Activated naive CD4-positive, alpha-beta T cell treated with anti-CD3 and anti-CD28 coated beads, Interleukin-2, amount 50 U/mL, for 24 hours (primary cell): ENCODE results near the gene NODAL.

Experiments
- H3K27ac Mint-ChIP-seq: one replicate; pipeline ENCODE4 v1.8.0; 2021; ENCODE audit warnings: mild to moderate bottlenecking, mixed read lengths
- H3K27me3 Mint-ChIP-seq: one replicate; pipeline ENCODE4 v1.8.0; 2021; ENCODE audit warnings: mixed read lengths
- H3K36me3 Mint-ChIP-seq: one replicate; pipeline ENCODE4 v1.8.0; 2021; ENCODE audit warnings: mixed read lengths
- H3K4me1 Mint-ChIP-seq: one replicate; pipeline ENCODE4 v1.8.0; 2021; ENCODE audit warnings: mixed read lengths
- H3K4me3 Mint-ChIP-seq: one replicate; pipeline ENCODE4 v1.8.0; 2021; ENCODE audit warnings: mild to moderate bottlenecking, mixed read lengths
- H3K9me3 Mint-ChIP-seq: one replicate; pipeline ENCODE4 v1.8.0; 2021; ENCODE audit warnings: mixed read lengths

Gene NODAL

DNA sequence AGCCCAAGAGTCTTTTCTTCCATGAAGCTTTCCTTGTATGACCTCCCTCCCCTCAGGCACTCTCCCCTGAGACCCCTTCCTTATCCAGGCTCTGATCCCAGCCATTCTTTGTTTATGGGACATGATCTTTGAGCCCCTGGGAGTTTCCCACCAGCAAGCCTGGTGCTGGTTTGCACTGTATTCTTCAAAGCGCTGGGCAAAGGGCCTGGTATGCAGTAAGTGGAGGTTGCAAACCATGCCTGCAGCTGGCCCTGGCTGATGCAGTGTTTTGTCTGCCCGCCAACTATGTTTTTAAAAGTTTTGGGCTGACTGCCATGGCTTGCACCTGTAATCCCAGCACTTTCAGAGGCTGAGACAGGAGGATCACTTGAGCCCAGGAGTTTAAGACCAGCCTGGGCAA, 6.8 kb upstream of the NODAL start:
- H3K27me3 Mint-ChIP-seq: no peaks in the 10 kb centered on the region
- H3K27ac Mint-ChIP-seq: no peak overlapping the region
- no peaks in the 10 kb centered on the region for H3K4me1 Mint-ChIP-seq
- H3K36me3 Mint-ChIP-seq: no peaks in the 10 kb centered on the region
- H3K9me3 Mint-ChIP-seq: no peaks in the 10 kb centered on the region
- H3K4me3 Mint-ChIP-seq: no peak overlapping the region

DNA sequence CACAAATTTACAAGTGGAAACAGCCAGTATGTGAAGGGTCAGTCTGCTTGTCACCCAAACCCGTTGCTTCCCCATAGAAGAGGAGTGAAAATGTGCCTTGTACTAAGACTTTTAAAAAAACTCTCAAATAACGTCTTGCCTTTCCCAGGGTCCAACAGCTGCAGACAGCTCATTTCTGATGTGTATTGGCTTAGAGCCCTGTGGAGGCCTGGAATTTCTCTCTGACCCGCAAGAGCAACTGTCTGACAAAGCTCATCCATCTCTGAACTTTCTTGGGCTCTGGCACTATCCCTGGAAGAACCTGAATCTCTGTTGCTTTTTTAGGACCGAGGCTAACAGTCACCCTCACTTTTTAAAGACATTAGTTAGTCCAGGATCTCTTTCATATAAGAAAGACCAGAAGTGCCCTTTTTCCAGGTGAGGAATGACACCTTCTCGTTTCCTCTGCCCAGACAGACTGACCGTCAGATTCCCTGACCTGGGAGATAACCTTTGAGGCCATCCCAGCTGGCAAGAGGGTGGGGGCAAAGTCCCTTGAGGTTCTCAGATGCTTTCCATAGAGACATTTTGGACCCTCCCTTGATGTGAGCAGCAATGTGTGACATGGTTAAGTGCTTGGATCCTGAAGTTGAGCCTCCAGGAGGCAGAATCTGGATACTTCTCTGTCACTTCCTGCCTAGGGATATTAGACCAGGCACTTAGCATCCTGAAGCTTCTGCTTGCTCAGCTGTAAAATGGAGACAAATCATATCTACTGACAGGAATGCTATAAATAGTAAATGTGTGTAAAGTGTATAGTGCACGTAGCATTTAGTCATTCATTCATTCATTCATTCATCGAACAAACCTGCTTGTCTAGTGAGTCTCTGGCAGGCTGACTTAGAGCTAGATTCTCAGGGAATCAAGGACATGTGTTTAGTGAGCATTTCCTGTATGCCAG, 4.5 kb upstream of the NODAL start:
- no peak overlapping the region for H3K4me3 Mint-ChIP-seq
- H3K27me3 Mint-ChIP-seq: peaks cover 9% of the 10 kb centered on the region
- no peaks in the 10 kb centered on the region for H3K36me3 Mint-ChIP-seq
- peaks cover 1% of the 10 kb centered on the region for H3K4me1 Mint-ChIP-seq
- no peaks in the 10 kb centered on the region for H3K9me3 Mint-ChIP-seq
- H3K27ac Mint-ChIP-seq: no peak overlapping the region

DNA sequence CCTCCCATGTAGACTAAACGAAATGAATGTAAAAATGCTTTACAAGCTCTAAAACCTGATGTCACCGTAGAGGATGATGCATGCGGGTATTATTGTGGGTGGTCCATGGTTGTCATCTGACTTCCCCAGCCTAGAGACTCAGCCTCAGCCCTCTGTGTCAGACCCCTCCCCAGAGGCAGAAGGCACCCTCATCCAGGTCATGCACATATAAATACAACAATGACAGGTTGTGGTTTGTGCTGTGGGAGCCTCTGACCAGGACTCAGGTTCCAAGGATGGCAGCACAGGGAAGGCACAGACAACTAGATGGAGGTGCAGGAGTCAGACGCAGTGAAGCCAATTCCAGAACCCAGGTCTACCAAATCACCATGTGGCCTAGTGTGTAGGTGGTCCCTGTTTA, 3.3 kb upstream of the NODAL start:
- no peaks in the 10 kb centered on the region for H3K9me3 Mint-ChIP-seq
- H3K36me3 Mint-ChIP-seq: no peaks in the 10 kb centered on the region
- H3K4me3 Mint-ChIP-seq: no peak overlapping the region
- peaks cover 15% of the 10 kb centered on the region for H3K27me3 Mint-ChIP-seq
- H3K4me1 Mint-ChIP-seq: peaks cover 6% of the 10 kb centered on the region
- H3K27ac Mint-ChIP-seq: no peak overlapping the region

DNA sequence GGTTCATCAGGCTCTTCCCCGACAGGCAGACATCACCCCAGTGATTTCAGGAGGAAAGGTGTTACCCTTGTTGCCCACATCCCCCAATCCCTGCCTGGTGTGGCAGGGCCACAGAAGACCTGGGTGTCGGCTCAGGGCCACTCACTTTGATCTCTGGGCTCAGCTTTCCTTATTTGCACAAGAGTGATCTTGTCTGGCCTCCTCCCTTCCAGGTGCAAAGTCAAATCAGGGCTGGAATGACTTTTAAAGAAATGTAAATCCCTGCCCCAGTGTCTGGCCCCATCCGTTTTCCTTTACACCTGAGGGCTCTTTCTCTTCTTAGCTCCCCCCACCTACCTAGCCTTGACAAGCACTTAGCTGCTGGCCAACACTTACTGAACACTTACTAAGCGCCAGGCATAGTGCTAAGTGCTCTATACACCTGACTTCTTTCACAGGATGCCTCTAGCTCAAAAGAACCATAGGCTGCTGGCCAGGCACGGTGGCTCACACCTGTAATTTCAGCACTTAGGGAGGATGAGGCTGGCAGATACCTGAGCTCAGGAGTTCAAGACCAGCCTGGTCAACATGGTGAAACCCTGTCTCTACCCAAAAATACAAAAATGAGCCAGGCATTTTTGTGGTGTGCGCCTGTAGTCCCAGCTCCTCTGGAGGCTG, 979 bp upstream of the NODAL start:
- Mint-ChIP-seq H3K9me3 (no peaks in the 10 kb centered on the region), H3K4me1 (peaks cover 6% of the 10 kb centered on the region), H3K27ac (no peak overlapping the region), H3K36me3 (no peaks in the 10 kb centered on the region), H3K27me3 (peaks cover 20% of the 10 kb centered on the region), H3K4me3 (peak overlapping the region; percentile 72)

DNA sequence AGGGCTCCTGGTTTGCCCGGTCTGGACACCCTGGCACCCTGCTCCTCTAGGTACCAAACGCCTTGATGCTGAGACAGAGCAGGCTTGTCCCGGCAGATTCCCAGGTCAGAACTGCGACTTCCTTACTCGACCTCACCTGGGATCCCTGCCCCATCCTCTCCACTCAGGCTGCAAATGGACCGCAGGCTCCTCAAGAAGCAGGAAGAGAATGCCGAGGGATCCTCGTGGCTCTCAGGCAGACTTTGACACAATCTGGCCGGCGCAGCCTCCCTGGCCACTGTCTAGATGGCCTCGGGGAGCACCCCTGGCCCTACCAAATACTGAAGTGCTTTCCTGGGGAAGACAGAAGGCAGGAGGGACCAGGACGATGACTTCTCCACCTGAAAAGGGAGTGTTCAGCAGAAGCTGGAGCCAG, 421 bp upstream of the NODAL start:
- H3K36me3 Mint-ChIP-seq: no peaks in the 10 kb centered on the region
- no peaks in the 10 kb centered on the region for H3K9me3 Mint-ChIP-seq
- peaks cover 20% of the 10 kb centered on the region for H3K27me3 Mint-ChIP-seq
- no peak overlapping the region for H3K4me3 Mint-ChIP-seq
- no peak overlapping the region for H3K27ac Mint-ChIP-seq
- peaks cover 6% of the 10 kb centered on the region for H3K4me1 Mint-ChIP-seq

DNA sequence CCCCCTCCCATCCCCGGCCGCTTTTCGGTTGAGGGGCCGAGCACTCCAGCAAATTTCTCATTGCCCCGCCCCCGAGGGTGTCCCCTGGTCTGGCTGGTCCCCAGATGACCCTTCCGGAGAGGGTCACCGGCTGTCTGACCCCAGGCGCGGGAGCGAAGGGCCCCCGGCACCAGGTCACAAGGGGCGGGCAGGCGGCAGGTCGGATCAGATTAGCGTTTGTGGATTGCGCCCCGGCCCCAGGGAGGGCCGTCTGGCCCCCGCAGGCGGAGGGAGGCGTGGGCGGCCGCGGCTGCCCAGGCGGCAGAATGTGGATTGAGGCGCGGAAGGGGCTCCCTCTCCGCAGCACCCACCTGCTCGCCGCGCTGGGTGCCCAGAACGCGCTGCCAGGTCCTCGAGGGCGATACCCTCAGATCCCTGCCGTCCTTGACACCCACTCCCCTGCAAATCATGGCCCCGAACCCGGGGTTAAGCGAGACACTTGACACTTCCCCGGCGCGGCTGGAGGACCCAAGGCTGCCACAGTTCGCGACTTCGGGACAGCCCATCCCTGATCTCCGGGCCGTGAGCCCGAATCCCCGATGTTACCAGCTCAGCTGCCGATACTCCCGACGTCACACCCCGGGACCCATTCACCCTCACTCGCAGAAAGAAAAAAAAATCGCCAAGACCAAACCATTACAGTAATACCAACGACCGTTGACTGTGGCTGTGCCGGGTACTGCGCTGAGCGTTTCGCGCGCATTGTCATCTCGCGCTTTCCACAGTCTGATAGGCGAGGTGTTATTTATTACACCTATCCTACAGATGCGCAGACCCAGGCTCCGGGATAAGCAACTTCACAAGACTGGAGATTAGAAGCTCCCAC, 953 bp downstream of the NODAL start:
- Mint-ChIP-seq H3K4me3 (peak overlapping the region; percentile 85), H3K9me3 (no peaks in the 10 kb centered on the region), H3K36me3 (no peaks in the 10 kb centered on the region), H3K27ac (peak overlapping the region; percentile 59), H3K4me1 (peaks cover 6% of the 10 kb centered on the region), H3K27me3 (peaks cover 20% of the 10 kb centered on the region)

DNA sequence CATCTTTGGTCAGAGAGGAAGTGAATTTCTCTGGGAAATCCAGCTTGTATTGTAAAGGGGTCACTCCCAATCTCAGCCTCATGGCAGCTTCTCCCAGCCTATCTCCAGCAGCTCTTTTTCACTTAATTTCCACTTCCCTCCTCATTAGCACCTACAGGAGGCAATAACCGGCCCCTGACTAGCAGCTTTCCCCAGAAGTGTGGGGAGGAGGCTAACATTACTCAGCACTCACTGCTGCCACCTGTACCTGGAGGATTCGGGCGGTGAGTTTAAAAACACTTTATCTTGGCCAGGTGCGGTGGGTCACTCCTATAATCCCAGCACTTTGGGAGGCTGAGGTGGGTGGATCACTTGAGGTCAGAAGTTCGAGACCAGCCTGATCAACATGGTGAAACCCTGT, 3.8 kb downstream of the NODAL start:
- Mint-ChIP-seq H3K4me3 (no peak overlapping the region), H3K9me3 (no peaks in the 10 kb centered on the region), H3K27ac (no peak overlapping the region), H3K27me3 (peaks cover 20% of the 10 kb centered on the region), H3K36me3 (no peaks in the 10 kb centered on the region), H3K4me1 (peaks cover 21% of the 10 kb centered on the region)

DNA sequence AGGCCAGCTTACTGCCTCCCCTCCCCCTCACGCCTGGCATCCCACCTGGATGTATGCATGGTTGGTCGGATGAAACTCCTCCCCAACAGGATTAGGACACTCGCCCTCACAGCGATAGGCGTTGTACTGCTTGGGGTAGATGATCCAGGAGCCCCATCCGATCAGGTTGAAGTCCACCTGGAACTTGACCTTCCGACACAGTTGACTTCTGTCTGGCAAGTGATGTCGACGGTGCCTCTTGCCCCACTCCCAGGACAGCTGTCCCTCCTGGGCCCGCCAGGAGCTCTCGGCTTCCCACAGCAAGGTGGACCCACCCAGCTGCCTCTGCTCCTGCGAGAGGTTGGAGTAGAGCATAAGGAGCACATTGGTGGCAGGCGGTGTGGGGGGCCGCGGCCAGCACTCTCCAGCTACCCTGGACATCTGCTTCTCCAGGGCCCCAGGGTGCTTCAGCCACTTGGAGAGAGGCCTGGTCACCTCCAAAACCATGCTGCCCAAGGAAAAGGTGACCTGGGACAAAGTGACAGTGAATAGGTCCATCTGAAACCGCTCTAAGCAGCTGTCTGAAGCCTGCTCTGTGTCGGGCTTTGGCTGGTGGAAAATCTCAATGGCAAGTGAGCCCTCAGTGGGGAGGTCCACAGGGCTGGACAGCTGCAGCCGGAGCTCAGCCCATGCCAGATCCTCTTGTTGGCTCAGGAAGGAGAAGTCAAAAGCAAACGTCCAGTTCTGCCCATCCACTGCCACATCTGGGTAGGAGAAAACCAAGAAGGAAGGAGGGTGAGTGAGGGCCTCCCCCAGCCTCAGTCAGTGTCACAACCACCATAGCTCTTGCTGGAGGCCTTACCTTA, 6.0 kb downstream of the NODAL start:
- Mint-ChIP-seq H3K9me3 (no peaks in the 10 kb centered on the region), H3K4me1 (peaks cover 30% of the 10 kb centered on the region), H3K36me3 (no peaks in the 10 kb centered on the region), H3K27me3 (peaks cover 7% of the 10 kb centered on the region), H3K27ac (no peak overlapping the region), H3K4me3 (no peak overlapping the region)

DNA sequence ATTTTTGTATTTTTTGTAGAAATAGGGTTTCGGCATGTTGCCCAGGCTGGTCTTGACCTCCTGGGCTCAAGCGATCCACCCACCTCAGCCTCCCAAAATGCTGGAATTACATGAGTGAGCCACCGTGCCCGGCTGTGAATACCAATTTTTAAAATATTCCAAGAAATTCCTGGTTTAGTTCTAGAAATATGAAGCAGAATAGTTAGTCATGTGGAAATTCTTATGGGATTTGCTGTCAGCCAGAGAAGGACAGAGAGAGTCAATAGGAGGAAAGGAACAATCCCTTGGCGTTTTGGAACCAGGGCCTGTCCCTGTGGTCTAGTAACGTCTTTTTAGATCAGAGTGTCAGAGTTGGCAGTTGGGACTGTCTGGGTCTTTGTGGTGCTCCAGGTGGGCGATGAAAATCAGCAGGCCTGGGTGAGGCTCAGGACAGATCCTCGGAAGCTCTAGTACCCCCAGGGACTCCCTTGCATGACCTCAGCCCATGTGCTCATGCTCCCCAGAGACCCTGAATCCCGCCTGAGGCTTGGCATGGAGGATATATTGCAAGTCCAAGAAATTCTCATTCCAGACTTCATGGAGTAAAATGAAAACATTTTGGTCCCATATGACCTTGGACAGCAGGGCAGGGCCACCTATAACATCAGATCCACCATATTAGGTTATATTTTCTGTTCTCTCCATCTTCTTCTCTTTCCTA, 7.8 kb downstream of the NODAL start:
- H3K4me3 Mint-ChIP-seq: peak overlapping the region; percentile 26
- H3K27ac Mint-ChIP-seq: peak overlapping the region; percentile 51
- H3K9me3 Mint-ChIP-seq: no peaks in the 10 kb centered on the region
- H3K36me3 Mint-ChIP-seq: no peaks in the 10 kb centered on the region
- H3K4me1 Mint-ChIP-seq: peaks cover 30% of the 10 kb centered on the region
- no peaks in the 10 kb centered on the region for H3K27me3 Mint-ChIP-seq

DNA sequence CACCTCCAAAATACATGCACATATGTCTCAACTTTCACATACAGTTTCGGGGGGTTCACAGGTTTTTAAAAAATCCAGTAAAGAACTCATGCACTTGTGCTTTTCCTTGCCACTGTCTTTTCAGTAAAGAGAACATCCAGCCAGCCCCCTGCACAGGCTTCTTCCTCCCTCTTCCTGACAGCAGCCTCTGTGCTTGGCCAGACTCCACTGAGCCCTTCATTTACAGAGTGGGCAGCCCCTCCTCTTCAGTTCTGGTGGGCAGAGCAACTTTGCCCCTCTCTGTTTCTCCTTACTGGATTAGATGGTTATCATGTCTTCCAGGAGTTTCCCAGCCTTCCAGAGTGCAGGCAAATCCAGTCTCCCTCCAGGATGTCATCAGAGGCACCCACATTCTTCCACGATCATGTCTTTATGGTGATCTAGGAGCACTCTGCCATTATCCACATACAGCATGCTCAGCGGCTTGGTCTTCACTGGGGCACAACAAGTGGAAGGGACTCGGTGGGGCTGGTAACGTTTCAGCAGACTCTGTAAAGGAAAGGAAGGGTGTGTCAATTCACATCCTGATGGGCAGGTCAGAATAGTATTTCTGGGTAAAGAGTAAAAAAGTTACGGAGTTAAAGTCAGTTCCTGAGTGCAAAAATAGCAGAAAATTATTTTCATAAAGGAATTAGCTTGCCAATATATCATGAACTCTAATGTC, 8.8 kb downstream of the NODAL start:
- no peaks in the 10 kb centered on the region for H3K9me3 Mint-ChIP-seq
- H3K4me1 Mint-ChIP-seq: peaks cover 33% of the 10 kb centered on the region
- no peaks in the 10 kb centered on the region for H3K27me3 Mint-ChIP-seq
- H3K36me3 Mint-ChIP-seq: peaks cover 3% of the 10 kb centered on the region
- H3K27ac Mint-ChIP-seq: peak overlapping the region; percentile 47
- H3K4me3 Mint-ChIP-seq: peak overlapping the region; percentile 68

DNA sequence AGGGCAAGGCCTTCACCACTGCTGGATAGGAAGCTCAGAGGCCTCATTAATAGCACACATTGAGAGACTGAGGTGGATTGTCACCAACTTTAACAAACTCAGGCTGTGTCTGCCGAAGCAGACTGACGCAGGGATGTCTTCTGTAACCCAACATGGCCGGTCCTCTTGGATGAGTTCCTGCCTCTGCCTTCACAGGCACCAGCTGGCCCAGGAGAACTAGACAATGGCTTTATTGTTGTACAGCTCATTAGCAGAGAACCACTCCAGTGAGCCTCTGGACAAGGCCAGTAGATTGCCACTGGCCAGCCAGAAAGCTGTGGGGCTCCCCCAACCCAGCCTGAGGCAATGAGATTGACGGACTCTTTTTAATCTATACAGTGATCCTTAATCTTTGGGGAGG, 9.4 kb downstream of the NODAL start:
- H3K4me3 Mint-ChIP-seq: no peak overlapping the region
- peaks cover 3% of the 10 kb centered on the region for H3K36me3 Mint-ChIP-seq
- H3K27ac Mint-ChIP-seq: peak overlapping the region; percentile 63
- no peaks in the 10 kb centered on the region for H3K27me3 Mint-ChIP-seq
- peaks cover 33% of the 10 kb centered on the region for H3K4me1 Mint-ChIP-seq
- no peaks in the 10 kb centered on the region for H3K9me3 Mint-ChIP-seq

DNA sequence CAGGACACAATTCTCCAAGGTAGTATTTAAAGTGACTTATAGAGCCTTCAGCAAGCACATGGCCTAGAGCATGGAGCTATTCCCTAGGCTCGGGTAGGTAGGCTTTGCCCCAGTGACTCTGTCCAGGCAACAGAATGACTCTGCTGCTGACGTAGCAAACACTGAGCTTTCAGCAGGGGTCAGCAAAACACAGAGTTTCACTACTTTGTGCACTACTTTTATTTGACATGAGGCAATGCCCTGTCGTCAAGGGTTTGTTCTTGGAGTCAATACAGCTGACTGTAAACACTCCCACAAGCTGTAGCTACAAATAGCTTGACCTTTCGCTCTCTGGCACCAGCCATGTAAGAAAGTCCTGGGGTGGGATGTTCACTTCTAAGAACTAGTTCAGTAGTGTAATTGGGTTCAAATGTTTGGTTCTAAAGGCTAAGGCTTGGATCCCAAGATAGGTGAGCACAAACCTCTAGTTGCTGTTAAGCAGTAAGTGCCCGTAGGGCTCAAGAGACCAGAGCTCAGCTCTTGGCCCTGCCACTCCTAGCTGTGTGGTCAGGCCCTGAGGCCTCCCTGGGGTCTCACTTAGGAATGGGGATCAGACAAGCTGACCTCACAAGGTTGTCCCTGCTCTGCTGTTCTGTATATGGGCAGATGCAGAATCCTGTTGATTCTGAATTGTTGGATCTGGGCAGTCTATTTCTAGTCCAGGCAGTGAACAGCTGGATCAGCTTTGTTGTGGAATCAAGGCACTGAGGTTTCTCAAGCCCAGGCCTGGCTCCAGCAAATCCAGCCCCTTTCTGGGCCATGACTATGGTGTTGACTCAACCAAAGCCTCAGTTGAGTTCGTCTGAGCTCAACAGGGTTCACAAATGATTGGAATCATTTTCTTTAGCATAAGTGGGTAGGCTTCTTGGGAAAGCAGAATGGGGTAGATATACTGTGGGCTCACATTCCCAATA, 10.7 kb downstream of the NODAL start:
- H3K4me3 Mint-ChIP-seq: no peak overlapping the region
- H3K4me1 Mint-ChIP-seq: peaks cover 33% of the 10 kb centered on the region
- H3K9me3 Mint-ChIP-seq: no peaks in the 10 kb centered on the region
- peaks cover 3% of the 10 kb centered on the region for H3K36me3 Mint-ChIP-seq
- H3K27ac Mint-ChIP-seq: no peak overlapping the region
- no peaks in the 10 kb centered on the region for H3K27me3 Mint-ChIP-seq

DNA sequence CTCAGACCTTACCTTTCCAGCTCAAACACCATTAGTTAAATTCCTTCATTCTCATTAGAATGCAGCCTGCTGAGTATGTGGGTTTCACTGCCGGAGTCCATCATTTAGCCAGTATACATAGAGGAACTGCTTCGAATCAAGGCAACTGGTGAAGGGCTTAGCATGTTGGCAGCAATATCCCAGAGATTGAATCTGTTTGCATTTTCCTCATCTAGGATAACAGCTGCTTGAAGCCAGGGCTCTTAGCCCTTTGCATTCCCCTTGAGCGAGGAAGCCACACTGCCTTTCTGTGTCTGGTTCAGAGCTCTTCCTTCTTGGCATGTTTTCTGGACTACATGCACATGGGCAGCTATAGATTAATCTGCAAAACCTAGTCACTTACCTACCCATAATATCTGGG, 14.7 kb downstream of the NODAL start:
- Mint-ChIP-seq H3K27me3 (no peaks in the 10 kb centered on the region), H3K4me3 (no peak overlapping the region), H3K9me3 (no peaks in the 10 kb centered on the region), H3K27ac (no peak overlapping the region), H3K4me1 (peaks cover 15% of the 10 kb centered on the region), H3K36me3 (peaks cover 10% of the 10 kb centered on the region)
